Inflammatory macrophage (primary cell): Measurements from ENCODE around the gene ADGRE2.

ENCODE experiments used
- DNase-seq, 2 donors: peaks; one replicate each; pipeline ENCODE4 v3.0.0-alpha.2; 2020 to 2022

Gene ADGRE2

GRCh38 chr19:14733574-14733973, 44.8 kb downstream of the ADGRE2 start:
- no peak for DNase-seq

- DNase-seq, result no peak
Observed at GRCh38 chr19:14732510-14732909, 45.9 kb downstream of the ADGRE2 start.

GRCh38 chr19:14731200-14731599, 47.2 kb downstream of the ADGRE2 start:
- no peak for DNase-seq

GRCh38 chr19:14728595-14728994, 49.8 kb downstream of the ADGRE2 start:
- DNase-seq, result no peak

GRCh38 chr19:14722127-14722526, 56.2 kb downstream of the ADGRE2 start:
- DNase-seq, result no peak

DNA sequence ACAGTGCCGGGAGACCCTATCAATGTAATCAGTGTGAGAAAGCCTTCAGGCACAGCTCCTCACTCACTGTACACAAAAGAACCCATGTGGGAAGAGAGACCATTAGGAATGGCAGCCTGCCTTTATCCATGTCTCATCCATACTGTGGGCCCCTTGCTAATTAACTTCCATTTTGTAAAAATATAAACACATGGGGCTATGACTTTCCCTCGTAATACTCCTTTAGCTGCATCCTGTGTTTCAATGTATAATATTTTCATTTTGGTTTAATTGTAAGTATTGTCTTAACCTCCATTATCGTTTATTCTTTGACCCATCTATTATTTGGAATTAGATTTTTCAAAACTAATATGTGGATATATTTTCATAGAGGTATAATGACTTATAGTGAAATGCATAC, 59.2 kb downstream of the ADGRE2 start:
- DNase-seq, result no peak

DNA sequence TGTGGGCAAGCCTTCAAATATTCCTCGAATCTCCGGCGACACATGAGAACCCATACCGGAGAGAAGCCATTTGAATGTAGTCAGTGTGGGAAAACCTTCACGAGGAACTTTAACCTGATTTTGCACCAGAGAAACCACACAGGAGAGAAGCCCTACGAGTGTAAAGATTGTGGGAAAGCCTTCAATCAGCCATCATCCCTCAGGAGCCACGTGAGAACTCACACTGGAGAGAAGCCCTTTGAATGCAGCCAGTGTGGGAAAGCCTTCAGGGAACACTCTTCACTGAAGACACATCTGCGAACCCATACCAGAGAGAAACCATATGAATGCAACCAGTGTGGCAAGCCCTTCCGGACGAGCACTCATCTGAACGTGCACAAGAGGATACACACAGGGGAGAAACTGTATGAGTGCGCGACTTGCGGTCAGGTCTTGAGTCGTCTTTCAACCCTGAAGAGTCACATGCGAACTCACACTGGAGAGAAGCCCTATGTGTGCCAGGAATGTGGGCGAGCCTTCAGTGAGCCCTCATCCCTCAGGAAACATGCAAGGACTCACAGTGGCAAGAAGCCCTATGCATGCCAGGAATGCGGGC, 59.7 kb downstream of the ADGRE2 start:
- DNase-seq, result no peak

- DNase-seq, result no peak
Observed at GRCh38 chr19:14715841-14716240, 62.5 kb downstream of the ADGRE2 start.

- DNase-seq, result no peak
Observed at GRCh38 chr19:14704450-14704849, 73.9 kb downstream of the ADGRE2 start.

DNA sequence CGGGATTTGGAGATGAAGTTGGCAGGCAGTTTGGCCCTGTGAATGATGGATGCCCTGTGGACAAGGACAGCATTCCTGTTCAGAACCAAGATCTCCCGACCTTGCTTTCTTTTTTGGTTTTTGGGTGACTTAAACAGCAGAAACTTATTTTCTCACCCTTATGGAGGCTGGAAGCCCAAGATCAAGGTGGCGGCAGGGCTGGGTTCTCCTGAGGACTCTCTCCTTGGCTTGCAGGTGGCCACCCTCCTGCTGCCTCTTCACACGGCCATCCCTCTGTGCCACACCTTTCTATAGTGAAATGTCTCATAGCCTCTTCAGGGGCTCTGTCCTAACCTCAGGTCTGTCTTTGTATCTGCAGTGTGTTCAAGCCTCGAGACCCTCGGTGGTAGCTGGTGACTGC, 74.5 kb downstream of the ADGRE2 start:
- no peak for DNase-seq

DNA sequence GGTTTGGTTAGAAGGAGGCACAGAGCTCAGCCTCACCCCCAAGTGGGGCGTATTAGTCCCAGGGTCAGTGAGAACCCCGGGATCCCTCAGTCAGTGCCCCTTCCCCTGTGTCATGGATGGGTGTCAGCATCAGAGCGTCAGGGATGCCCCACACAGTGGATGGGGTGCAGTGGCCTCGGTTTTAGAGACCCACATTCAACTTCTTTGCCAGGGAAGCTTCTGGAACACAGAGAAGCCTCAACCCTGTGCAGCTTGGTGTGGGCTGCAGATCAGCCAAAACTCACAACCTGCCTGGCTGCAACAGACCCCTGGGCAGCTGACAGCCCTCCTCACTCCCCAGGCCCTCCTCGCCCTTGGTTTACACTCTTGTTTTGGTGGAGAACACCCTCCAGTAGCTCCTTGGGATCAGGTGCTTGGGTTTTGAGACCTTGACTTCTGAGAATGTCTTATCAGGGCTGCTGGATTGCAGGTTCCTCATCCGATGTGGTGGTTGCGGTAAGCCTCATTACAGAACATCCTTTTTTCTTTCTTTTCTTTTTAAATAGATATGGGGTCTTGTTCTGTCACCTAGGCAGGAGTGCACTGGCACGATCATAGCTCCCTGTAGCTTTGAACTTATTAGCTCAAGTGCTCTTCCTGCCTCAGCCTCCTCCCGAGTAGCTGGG, 77.5 kb downstream of the ADGRE2 start:
- DNase-seq, result no peak

DNA sequence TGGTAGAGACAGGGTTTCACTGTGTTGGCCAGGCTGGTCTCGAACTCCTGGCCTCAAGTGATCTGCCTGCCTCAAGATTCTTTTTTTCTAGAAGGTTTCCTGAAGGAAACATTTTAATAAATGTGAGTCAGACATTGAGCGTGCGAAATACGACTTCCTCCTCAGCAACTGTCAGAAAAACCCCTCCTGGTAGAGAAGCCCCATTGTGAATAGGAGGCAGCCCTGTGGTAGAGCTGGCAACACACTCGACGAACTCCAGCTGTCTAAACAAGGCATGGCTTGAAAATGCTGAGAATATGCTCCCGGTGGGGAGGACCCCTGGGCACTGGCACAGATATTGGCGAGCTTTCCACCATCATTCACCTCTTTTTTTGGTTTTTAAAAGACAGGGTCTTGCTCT, 78.7 kb downstream of the ADGRE2 start:
- DNase-seq, result no peak

DNA sequence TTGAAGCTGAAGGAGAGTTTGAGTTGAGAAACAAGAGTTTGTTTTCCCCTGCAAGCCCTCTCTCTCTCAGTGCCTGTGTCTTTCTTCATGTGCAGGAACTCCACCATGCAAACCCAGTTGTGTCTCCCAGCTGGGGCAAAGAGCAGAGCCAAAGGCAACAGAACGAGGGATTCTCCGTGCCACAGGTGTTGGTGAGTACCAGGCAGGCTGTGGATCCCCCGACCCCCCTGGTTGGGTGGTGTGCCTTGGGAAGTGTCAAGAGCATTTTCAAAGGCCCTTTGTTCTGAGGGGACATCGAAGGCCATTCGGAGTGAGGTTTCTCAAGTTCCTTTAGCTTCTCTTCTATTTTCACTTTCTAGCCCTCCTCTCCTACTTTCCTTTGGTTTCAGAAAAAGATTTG, 82.9 kb downstream of the ADGRE2 start:
- no peak for DNase-seq

GRCh38 chr19:14694641-14695266, 83.6 kb downstream of the ADGRE2 start:
- no peak for DNase-seq

- DNase-seq, result peak; percentile 94 to 96
Observed at GRCh38 chr19:14689598-14690503, 88.5 kb downstream of the ADGRE2 start, which contains the start of gene ZNF333. Gene ZNF333, plus strand, starts transcription at chr19:14690048. Its CDS starts 3,444 bp downstream, at chr19:14693492.

DNA sequence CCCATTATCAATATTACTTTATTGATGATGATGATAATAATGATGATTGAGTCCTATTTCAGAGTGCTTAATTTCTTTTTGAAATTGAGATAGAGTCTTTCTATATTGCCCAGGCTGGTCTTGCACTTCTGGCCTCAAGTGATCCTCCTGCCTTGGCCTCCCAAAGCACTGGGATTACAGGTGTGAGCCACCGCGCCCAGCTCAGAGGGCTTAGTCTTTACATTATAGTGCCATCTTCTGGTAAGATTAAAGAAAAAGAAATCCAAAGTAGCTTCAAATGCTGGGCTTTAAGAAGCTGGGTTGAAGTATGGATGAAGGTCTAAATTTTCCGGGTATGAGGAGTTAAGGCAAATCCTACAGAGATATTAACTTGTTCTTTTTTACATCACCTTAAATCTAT, 91.9 kb downstream of the ADGRE2 start:
- DNase-seq, result peak; percentile 25 to 51

DNA sequence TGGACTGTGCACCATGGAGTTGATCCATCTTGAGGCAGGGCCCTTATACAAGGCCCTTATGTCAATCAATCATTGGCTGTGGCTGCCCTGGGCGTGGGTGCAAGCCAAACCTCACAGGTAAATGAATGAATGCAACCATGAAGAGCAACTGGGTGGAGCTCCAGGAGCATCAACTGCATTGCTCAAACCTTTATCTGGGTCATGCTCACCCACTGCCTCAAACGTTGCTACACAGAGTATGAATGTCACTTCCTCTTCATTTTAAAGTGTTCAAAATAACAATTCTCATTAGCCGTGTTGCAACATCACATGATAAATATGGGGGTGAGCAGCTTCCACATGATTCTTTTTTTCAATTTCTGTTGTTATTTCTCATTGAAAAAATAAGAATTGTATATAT, 94.9 kb downstream of the ADGRE2 start:
- DNase-seq, result peak; percentile 93 to 97
